ENCODE data around the gene SRSF5. TPM values are rescaled to one million over a fixed set of nuclear protein-coding genes. Genes with fewer than 3 reads are reported as not detected.
A peak's percentile ranks its signal among the peaks of the same experiment; 100 is the strongest.
"Not testable (repeated sequence)": the region's sequence is repeated elsewhere in the genome, so short reads cannot be mapped to it uniquely, and the experiment has no call there.

The SRSF5 gene
- total RNA-seq, 1 experiment from 2014 or later: 93.3 TPM

DNA sequence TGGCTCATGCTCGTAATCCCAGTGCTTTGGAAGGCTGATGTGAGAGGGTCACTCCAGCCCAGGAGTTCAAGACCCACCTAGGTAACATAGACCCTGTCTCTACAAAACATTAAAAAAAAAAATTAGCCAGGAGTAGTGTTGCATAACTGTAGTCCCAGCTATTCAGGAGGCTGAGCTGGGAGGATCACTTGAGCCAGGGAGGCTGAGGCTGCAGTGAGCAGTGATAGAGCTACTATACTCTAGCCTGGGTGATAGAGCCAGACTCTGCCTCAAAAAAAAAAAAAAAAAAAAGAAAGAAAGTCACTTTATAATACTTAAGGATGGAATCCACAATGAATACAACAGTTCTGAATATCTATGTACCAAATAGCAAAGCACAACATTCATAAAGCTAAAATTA, 40.2 kb downstream of the SRSF5 start:
- no peak for DNase-seq (ENCODE audit: low spot score)

DNA sequence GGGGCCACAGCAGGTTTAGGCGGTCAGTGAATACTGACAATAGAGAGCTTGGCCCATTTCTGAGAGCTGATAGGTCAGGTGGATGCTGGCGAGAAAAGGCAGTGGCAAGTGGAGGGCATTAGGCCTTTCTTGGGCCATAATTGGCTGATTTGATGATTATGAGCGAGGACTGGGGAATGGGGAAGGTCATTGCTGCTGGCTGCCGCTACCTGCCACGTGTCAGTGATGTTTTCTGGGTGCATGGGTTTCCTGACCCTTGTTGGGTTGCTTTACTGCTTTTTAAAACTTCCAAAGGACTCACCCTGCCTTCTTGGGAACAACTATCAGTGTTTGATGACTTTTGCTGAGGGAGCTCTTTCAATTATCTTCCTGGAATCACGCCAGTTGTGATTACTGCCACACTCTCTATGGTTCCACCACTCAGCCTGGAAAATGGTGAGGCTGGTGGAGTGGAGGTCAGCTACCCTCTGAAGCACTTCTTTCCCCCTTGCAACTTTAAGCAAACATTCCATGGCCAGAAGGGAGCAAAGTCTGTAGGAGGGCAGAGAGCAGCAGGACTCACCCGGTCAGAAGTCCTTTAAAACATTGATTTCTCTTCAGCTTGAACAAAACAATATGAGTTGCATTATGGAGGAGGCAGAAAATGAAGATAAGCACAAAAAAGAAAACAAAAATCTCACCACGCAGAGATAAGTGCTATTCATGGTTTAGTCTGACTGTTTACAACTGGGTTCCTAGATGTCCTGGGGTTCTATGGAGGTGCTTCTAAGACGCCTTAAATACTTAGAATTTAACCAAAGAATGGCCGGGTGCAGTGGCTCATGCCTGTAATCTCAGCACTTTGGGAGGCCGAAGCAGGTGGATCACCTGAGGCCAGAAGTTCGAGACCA, 42.2 kb downstream of the SRSF5 start:
- DNase-seq (ENCODE audit: low spot score): no peak

- DNase-seq (ENCODE audit: low spot score): no peak
These were observed 44.4 kb downstream of the SRSF5 start for GRCh38 chr14:69811227-69811867.

GRCh38 chr14:69811868-69812252, 44.9 kb downstream of the SRSF5 start:
- no peak for DNase-seq (ENCODE audit: low spot score)

- DNase-seq (ENCODE audit: low spot score): peak; percentile 35
These were observed 45.8 kb downstream of the SRSF5 start for GRCh38 chr14:69812711-69813110.

DNA sequence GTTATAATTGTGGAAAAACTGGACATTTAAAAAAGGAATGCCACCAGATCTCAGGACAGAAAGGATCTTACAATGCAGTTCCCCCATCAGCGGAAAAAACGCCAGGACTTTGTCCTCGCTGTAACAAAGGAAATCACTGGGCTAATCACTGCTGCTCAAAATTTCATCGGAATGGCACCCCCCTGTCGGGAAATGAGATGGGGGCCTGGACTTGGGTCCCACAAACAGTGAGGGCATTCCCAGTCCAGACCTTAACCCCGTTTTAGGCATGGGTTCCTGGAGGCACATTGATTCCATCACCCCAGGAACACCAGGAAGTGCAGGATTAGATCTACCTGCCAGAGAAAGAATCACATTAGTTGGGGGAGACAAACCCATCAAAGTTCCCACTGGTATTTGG, 46.4 kb downstream of the SRSF5 start:
- DNase-seq (ENCODE audit: low spot score): not testable (repeated sequence)

- DNase-seq (ENCODE audit: low spot score): no peak
These were observed 47.5 kb downstream of the SRSF5 start for GRCh38 chr14:69814397-69814796.

GRCh38 chr14:69815556-69815955, 48.6 kb downstream of the SRSF5 start:
- no peak for DNase-seq (ENCODE audit: low spot score)

- no peak for DNase-seq (ENCODE audit: low spot score)
These were observed 49.3 kb downstream of the SRSF5 start for GRCh38 chr14:69816216-69816615.

DNA sequence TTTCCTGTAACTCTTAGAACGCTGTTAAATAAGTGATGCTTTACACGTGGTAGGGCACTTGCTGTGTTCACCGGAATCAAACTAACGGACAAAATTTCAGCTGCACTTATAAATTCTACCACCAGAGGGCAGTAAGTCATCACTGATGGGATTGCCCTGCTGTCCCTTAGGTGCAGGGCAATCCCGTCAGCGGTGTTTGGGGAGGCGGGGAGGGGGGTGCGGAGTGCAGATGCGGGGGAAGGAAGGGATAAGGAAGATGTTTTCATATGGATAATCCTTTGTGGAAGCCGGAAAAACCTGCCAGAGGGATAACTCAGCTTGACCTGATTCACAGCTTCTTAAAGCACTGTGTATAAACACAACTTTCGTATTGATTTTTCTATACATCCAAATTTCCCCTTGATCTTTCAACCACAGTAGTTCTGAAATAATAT, 51.8 kb downstream of the SRSF5 start:
- DNase-seq (ENCODE audit: low spot score): peak; percentile 85

DNA sequence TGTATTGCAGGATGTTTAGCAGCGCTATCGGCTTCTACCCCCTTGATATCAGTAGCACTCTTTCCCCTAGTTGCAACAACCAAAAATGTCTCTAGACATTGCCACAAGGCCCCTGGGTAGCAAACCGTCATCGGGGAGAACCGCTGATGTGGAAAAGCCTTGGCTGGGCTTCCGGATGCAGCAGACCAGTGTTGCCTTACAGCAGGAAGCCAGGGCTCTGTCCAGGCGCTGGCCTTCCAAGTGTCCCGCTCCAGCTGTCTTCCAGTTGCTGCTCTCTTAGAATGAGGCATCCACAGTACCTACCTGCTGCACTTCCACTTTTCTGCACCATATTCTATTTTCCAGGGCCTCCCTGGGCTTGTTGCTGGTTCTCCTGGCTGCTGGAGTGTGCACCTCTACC, 52.7 kb downstream of the SRSF5 start:
- no peak for DNase-seq (ENCODE audit: low spot score)

DNA sequence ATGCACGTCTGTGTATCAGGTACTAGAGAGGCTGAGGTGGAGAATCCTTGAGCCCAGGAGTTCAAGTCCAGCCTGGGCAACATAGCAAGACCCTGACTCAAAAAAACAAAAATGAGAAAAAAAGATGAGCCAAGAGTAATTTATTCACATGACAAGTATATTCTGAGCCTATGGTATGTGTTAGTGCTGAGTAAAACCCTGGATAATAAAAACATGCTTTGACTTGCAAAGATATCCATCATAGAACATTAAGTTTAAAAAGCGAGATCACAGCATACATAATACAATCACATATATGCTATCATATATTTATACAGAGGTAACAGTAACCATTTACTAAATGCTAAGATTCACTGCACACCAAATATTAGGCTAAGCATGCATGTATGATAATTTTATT, 54.0 kb downstream of the SRSF5 start:
- DNase-seq (ENCODE audit: low spot score): no peak

Small RNA genes lying within 50 kb of the gene (small RNA-seq; reads per million reads assigned to genes)
- gene RF00614: not detected

Other genes with a start within 250 kb of the SRSF5 start
- gene CCDC177, start 192.3 kb upstream of the SRSF5 start, total RNA-seq (2014; rRNA removed; shearing (Covaris generic)): not detected in 2 replicates
- gene SUSD6, start 155.5 kb upstream of the SRSF5 start, total RNA-seq (2014; rRNA removed; shearing (Covaris generic)): 6.1 and 10.9 TPM in 2 replicates
- not detected in 2 replicates for gene SLC10A1, start 30.1 kb downstream of the SRSF5 start, total RNA-seq (2014; rRNA removed; shearing (Covaris generic))
- not detected in 2 replicates for gene SMOC1, start 112.3 kb downstream of the SRSF5 start, total RNA-seq (2014; rRNA removed; shearing (Covaris generic))

All from HT-29 (cell line).